Hematopoietic multipotent progenitor cell (in vitro differentiated cells): ENCODE measurements around the gene ADRB1. TPM values are rescaled to one million over a fixed set of nuclear protein-coding genes. Genes with fewer than 3 reads are reported as not detected.

Source experiments
- DNase-seq, 3 donors: peaks; one replicate each; pipeline ENCODE4 v3.0.0-alpha.2; 2011 to 2015; ENCODE audit warnings: low read depth in 2 of 3, low spot score in 2 of 3
- total RNA-seq: library from RNA; depleted of rRNA; stranded (reverse); fragments of >200 nt; gene quantifications from one replicate; pipeline ENCODE4 v1.2.3, GENCODE V29; 2012

ADRB1 gene
- total RNA-seq, 1 donor: 2.4 TPM

DNA sequence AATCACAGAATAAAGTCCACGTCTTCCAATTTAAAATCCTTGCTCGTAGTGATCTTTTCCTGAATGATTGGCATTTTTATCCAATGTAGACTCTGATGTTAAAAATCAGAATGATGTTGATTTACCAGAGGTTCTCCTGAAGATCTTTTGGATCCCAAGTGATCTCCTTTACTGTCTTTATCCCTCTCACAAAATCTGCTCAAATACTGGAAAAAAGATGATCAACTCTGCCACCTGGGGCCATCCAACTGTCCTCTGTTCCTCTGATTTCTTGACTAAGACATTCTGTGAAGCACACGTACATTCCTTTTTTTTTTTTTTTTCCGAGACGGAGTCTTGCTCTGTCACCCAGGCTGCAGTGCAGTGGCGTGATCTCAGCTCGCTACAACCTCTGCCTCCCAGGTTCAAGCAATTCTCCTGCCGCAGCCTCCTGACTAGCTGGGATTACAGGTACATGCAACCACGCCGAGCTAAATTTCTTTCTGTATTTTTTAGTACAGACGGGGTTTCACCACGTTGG is 18.0 kb upstream of the ADRB1 start:
- DNase-seq: no peak

- DNase-seq: no peak
Measured at GRCh38 chr10:114026189-114027040, 17.3 kb upstream of the ADRB1 start.

DNA sequence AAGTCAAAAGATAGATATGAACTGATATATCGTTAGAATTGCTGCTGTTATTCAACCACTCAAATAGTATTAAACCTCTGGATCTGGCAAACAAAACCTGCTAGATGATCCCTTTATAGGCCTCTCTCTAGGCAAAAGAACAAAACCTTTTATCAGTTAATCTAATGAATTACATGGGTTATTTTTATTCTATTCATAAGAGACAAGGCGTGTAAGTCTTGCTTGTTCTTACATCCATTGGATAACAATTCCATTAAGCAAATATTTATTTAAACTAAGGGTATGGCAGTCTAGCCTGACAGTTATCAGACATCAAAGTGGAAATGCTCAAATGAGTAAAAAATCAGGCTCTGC is 16.6 kb upstream of the ADRB1 start:
- no peak for DNase-seq

GRCh38 chr10:114027951-114028350 is 15.7 kb upstream of the ADRB1 start:
- DNase-seq: no peak

- no peak for DNase-seq
Measured at GRCh38 chr10:114028425-114028824, 15.2 kb upstream of the ADRB1 start.

GRCh38 chr10:114029655-114030054 is 14.0 kb upstream of the ADRB1 start:
- no peak for DNase-seq

- DNase-seq: no peak
Measured at GRCh38 chr10:114030140-114030539, 13.5 kb upstream of the ADRB1 start.

GRCh38 chr10:114031073-114031972 is 12.3 kb upstream of the ADRB1 start:
- DNase-seq: no peak

GRCh38 chr10:114033566-114033965 is 10.1 kb upstream of the ADRB1 start:
- no peak for DNase-seq

GRCh38 chr10:114034923-114035645 is 8.6 kb upstream of the ADRB1 start:
- no peak for DNase-seq

GRCh38 chr10:114035791-114036190 is 7.9 kb upstream of the ADRB1 start:
- no peak for DNase-seq

GRCh38 chr10:114038819-114039218 is 4.8 kb upstream of the ADRB1 start:
- DNase-seq: no peak

GRCh38 chr10:114041166-114041565 is 2.5 kb upstream of the ADRB1 start:
- no peak for DNase-seq

DNA sequence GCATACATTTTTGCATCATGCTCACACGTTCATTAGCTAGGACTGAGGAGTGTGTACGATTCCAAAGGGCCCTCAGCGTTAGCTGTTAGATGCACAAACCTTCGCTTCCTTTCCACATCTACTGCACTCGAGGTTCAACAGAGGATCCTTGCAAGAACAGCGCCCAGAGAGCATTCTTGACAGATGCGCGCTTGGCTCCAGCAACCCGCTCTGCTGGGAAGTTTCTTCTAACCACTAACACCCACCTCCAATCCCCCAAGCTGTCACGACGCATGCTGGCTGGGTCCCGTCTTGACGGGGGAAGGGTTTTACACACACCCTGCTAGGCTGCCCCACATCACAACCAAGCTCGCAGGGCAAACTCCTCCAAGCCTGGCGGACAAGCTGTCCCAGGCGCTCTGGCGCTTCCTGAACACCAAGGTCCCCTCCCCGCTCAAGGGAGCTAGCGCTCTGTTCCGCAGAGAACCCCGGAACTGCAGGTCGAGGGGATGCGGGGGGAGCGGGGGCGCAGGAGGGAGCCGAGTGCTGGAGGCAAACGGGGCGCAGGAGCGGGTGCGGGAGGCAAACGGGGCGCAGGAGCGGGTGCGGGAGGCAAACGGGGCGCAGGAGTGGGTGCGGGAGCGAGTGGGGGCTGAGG is 653 bp upstream of the ADRB1 start:
- DNase-seq: peak in 1 of 3 donors; percentile 45

- no peak for DNase-seq
Measured at GRCh38 chr10:114044247-114045135, 825 bp downstream of the ADRB1 start.

- DNase-seq: peak in 1 of 3 donors; percentile 49
Measured at GRCh38 chr10:114045136-114046086, 1.7 kb downstream of the ADRB1 start.

GRCh38 chr10:114046087-114046458 is 2.4 kb downstream of the ADRB1 start:
- DNase-seq: no peak

- DNase-seq: no peak
Measured at GRCh38 chr10:114048472-114048871, 4.8 kb downstream of the ADRB1 start.
